Psoas muscle (tissue), 8 donors: ENCODE data around the gene NTHL1. TPM values are rescaled to one million over a fixed set of nuclear protein-coding genes. Genes with fewer than 3 reads are reported as not detected.

ENCODE experiments used
- ATAC-seq, 4 donors: fragments of 200-7000 bp; cut with Tn5 transposase; one replicate each; pipeline ENCODE4 v1.9.1; 2020; ENCODE audit warnings: moderate library complexity in 3 of 4, mild to moderate bottlenecking in 2 of 4
- DNase-seq, 2 donors: peaks; one replicate each; pipeline ENCODE4 v3.0.0-alpha.2; 2020
- H3K27ac ChIP-seq: fragments of 200-600 bp; one replicate; pipeline ENCODE4 v1.8.0; 2022
- H3K27me3 ChIP-seq, 3 donors: fragments of 200-600 bp in 1 of 3; one replicate each; pipeline versions ENCODE4 v1.6.1 to v1.8.0; 2013 to 2022; ENCODE audit warnings: low read length in 2 of 3, mild to moderate bottlenecking in 2 of 3, moderate library complexity in 1 of 3; ENCODE audit not compliant: insufficient read depth in 3 of 3
- H3K36me3 ChIP-seq, 2 donors: fragments of 200-600 bp in 1 of 2; one replicate each; pipeline versions ENCODE4 v1.6.1 to v1.8.0; 2013 to 2022; ENCODE audit warnings: low read depth in 1 of 2, mild to moderate bottlenecking in 1 of 2, moderate library complexity in 1 of 2; ENCODE audit not compliant: insufficient read depth in 1 of 2
- H3K4me1 ChIP-seq: fragments of 200-600 bp; one replicate; pipeline ENCODE4 v1.8.0; 2022
- H3K4me3 ChIP-seq: fragments of 200-600 bp; one replicate; pipeline ENCODE4 v1.8.0; 2022; ENCODE audit warnings: mild to moderate bottlenecking
- H3K9me3 ChIP-seq: fragments of 200-600 bp; one replicate; pipeline ENCODE4 v1.8.0; 2022
- WGBS, 3 donors: extraction: QIAGEN DNeasy Blood & Tissue Kit; methylation state at CpG; one replicate each; pipeline versions ENCODE4 v1.1.6 to v1.1.7; 2013; 5-methylcytosine and 5-hydroxymethylcytosine counted together
- intact Hi-C, 2 donors: fragments of 100-400 bp; cut with DNase I; formaldehyde crosslinking; loops; one replicate each; pipeline versions ENCODE4 v1.11.0 to v1.14.2; 2022
- polyA plus RNA-seq, 3 donors: library from polyadenylated mRNA; stranded (reverse); fragments of 200-250 nt; gene quantifications; one replicate each; pipeline ENCODE4 v1.2.3, GENCODE V29; 2013
- total RNA-seq, 4 donors: library from RNA; stranded (reverse); fragmentation: NEBNext Ultra II Directional in 2 of 4; extraction: Animal tissue kit (Norgen Biotek cat#: 25700) in 2 of 4; gene quantifications; one replicate each; pipeline versions ENCODE4 v1.2.1 to v1.2.4, GENCODE V29; 2021 to 2023
- TF ChIP-seq, protein P1 (sequence below): fragments of 200-600 bp; IDR thresholded peaks from one replicate; pipeline ENCODE4 v1.8.0; 2022; ENCODE audit warnings: antibody characterized with exemption
- donor health status: healthy with polysubstance abuse.
- donor health status: DM: no; HTN: no; CAD: no; lungs with moderate emphysema.
- donor health status: Bipolar disorder and iron deficiency.
- donor health status: healthy.
- donor health status: DM: yes; HTN: yes; CAD: no.
- donor health status: DM: no; HTN: no; CAD: no.
- donor health status: DM: no; HTN: no; CAD: no.
- donor health status: DM: yes; HTN: yes; CAD: no.

NTHL1 gene
- total and polyA plus RNA-seq, 7 donors = 3.1 to 17.7 (median 8.0) TPM

DNA sequence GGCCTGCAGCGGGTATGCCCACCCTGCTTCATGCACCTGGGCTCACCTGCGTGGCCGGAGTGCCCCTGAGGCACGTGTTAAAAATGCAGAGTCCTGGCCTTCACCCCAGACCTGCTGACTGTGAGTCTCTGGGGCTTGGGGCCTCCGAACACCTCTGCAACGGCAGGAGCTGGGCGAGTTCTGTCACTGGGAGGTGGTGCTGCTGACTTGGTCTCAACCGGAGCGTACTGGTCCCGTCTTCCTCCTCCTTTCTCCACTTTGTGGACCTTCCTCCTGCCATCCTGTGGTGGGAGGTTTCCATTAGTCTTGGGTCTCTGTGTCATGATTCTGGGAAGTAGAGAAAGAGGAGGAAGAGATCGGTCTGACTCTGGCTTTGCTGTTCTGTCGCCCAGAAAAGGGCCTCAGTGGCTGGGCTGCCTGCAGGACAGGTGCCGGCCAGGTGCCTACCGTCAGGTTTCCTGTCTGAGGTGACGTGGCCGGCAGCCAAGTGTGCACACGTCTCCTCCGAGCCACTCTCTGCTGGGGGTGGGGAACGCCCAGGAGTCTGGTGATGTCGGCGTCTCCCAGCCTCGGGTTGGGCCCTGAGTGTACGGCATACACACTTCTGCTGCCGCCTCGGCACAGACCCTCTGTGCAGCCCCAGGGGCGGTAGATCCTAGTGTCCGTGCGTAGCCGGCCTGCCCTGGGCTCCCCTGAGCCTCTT is 7.1 kb upstream of the NTHL1 start:
- Histone ChIP-seq H3K9me3 (no peaks in the 10 kb centered on the region), H3K27me3 (no peaks in the 10 kb centered on the region), H3K4me1 (no peaks in the 10 kb centered on the region), H3K27ac (no peak overlapping the region), H3K4me3 (no peak overlapping the region), H3K36me3 (peaks cover 0 to 82% of the 10 kb centered on the region in 2 donors)
- TF ChIP-seq, protein P1, sequence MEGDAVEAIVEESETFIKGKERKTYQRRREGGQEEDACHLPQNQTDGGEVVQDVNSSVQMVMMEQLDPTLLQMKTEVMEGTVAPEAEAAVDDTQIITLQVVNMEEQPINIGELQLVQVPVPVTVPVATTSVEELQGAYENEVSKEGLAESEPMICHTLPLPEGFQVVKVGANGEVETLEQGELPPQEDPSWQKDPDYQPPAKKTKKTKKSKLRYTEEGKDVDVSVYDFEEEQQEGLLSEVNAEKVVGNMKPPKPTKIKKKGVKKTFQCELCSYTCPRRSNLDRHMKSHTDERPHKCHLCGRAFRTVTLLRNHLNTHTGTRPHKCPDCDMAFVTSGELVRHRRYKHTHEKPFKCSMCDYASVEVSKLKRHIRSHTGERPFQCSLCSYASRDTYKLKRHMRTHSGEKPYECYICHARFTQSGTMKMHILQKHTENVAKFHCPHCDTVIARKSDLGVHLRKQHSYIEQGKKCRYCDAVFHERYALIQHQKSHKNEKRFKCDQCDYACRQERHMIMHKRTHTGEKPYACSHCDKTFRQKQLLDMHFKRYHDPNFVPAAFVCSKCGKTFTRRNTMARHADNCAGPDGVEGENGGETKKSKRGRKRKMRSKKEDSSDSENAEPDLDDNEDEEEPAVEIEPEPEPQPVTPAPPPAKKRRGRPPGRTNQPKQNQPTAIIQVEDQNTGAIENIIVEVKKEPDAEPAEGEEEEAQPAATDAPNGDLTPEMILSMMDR = no peak
- WGBS, 3 donors = 88 to 90% (median 89%) methylated on average over 28 to 29 of the region's 29 CpGs
- ATAC-seq = no peak
- DNase-seq = no peak
- intact Hi-C loops = no loop called here

GRCh38 chr16:2053897-2054296 is 6.3 kb upstream of the NTHL1 start:
- TF ChIP-seq, protein P1 = no peak
- H3K9me3 ChIP-seq = no peaks in the 10 kb centered on the region
- no peak overlapping the region for H3K27ac ChIP-seq
- no peak overlapping the region for H3K4me3 ChIP-seq
- DNase-seq (no peak), ATAC-seq (no peak)
- H3K36me3 ChIP-seq = peaks cover 0 to 80% of the 10 kb centered on the region in 2 donors
- intact Hi-C loops = no loop called here
- peaks cover 2% of the 10 kb centered on the region for H3K4me1 ChIP-seq
- WGBS, 3 donors = 93 to 94% (median 93%) methylated on average over 17 of the region's 17 CpGs
- no peaks in the 10 kb centered on the region for H3K27me3 ChIP-seq

- no peak overlapping the region for H3K4me3 ChIP-seq
- intact Hi-C loops = no loop called here
- no peak for DNase-seq
- no peaks in the 10 kb centered on the region for H3K27me3 ChIP-seq
- H3K4me1 ChIP-seq = peaks cover 7% of the 10 kb centered on the region
- 96 to 97% (median 96%) methylated on average over 21 of the region's 21 CpGs for WGBS, 3 donors
- no peaks in the 10 kb centered on the region for H3K9me3 ChIP-seq
- no peak overlapping the region for H3K27ac ChIP-seq
- ATAC-seq = no peak
- TF ChIP-seq, protein P1 = no peak
- peaks cover 0 to 73% of the 10 kb centered on the region in 2 donors for H3K36me3 ChIP-seq
These were observed 5.6 kb upstream of the NTHL1 start for GRCh38 chr16:2053211-2053610.

- peak overlapping the region; percentile 80 for H3K4me3 ChIP-seq
- peak overlapping the region; percentile 70 for H3K27ac ChIP-seq
- intact Hi-C loops = no loop called here
These were observed 496 bp upstream of the NTHL1 start for GRCh38 chr16:2048116-2048543.

More at GRCh38 chr16:2048116-2048543, 496 bp upstream of the NTHL1 start:
- peaks cover 19% of the 10 kb centered on the region for H3K4me1 ChIP-seq
- ATAC-seq (peak in 1 of 4 donors; percentile 44), DNase-seq (no peak)
- TF ChIP-seq, protein P1 = no peak
- H3K27me3 ChIP-seq = no peaks in the 10 kb centered on the region
- peaks cover 0 to 32% of the 10 kb centered on the region in 2 donors for H3K36me3 ChIP-seq
- H3K9me3 ChIP-seq = no peaks in the 10 kb centered on the region
- 1% methylated on average over 27 to 30 of the region's 30 CpGs for WGBS, 3 donors
